GM19452 (cell line): ENCODE results near the gene B9D1.

Experiments
- ATAC-seq: cut with Tn5 transposase; IDR thresholded peaks from one replicate; pipeline ENCODE4 v1.9.1; 2021; ENCODE audit not compliant: unreplicated experiment

Gene B9D1

DNA sequence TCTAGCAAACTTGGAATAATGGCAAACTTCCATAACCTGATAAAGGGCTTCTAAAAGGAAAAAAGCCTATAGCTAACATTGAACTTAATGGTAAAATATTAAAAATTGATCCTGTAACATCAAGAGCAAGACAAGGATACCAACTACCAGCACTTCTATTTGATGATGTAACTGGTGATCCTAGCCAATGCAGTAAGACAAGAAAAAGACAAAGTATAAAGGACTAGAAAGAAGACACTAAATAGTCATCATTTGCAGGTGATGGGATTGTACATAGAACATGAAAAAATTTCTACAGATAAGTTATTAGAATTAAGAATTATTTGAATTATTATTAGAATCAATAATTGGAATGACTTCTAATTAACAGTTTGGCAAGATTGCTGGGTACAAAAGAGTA is 37.0 kb downstream of the B9D1 start:
- ATAC-seq, result no peak

GRCh38 chr17:19322861-19323260 is 39.7 kb downstream of the B9D1 start:
- ATAC-seq, result no peak

DNA sequence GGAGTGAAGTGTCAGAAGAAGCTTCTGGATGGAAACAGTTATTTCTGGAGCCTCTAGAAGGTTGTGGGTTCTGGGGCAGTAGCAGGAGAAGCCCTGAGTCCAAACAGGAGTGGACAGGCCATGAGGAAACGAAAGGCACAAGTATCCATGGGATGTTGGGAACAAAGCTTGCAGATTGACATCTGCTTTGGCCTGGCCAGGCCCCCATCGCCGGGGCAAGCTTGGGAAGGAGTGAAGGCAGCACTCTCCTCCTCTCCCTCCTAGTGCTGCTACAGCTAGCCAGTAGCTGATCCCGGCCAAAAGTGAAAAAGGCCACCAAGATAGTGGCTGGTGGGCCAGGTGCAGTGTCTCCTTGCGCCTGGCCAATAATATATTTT is 40.4 kb downstream of the B9D1 start:
- ATAC-seq, result no peak

- ATAC-seq, result no peak
These were observed 40.9 kb downstream of the B9D1 start for GRCh38 chr17:19321481-19322128.

DNA sequence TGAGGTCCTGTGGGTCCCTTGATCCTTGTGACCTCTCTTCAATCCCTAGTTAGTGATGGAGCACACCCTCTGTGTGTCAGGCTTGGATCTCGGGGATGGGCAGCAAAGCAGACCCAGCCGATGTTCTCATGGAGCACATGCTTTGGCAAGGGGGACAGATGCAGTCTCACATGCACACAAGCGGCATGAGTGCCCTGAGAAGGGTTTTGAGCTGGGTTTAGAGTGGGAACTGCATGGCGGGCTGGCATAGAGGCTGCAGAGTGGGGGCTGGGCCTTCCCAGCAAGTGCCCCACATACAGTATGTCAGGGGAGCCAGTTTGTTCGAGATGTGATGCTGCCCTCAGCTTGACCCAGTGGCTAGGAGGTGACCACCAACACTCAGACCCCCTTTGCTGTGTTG is 41.6 kb downstream of the B9D1 start:
- ATAC-seq, result no peak

DNA sequence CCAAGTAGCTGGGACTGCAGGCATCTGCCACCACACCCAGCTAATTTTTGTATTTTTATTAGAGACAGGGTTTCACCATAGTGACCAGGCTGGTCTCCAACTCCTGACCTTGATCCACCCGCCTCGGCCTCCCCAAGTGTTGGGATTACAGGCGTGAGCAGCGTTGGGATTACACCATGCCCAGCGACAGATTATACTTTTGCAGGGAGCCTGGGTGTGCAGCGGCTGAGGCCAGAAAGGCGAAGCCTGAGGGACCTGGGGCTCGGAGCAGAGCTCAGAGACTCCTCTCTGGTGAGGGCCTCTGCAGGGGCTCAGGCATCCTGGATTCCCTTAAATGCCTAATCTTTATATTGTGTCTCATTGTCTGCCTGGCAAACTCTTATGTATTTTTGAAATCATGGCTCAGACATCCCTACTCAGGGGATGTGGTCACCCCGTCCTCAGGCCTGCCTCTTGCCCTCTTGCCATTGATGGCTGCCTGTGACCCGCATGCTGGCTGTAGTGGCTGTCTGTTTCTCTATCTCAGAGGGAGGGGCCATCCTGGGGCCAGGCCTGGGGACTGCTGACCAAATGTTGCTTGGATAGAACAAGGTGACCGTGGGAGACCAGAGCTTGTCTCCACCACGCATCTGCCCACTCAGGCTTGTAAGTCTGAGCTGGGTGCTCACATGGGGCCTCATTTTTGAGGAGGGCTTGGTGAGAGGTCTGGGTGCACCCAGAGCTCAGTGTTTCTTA is 42.6 kb downstream of the B9D1 start:
- no peak for ATAC-seq

DNA sequence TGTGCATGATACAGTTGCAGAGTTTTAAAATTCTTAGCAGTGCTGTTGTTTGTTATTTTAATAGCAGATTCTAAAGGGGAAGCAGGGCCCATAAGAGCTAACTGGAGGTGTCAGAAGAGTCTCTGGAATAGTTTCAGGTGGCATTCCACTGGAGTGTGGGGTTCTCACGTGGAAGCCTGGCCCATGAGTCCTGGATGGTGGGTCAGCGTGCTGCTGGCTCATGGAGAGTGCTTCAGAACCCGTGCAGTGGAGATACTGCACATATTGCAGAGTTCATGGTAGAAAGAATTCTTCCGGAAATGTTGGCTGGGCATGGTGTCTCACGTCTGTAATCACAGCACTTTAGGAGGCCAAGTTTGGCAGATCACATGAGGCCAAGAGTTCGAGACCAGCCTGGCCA is 43.9 kb downstream of the B9D1 start:
- ATAC-seq, result no peak

DNA sequence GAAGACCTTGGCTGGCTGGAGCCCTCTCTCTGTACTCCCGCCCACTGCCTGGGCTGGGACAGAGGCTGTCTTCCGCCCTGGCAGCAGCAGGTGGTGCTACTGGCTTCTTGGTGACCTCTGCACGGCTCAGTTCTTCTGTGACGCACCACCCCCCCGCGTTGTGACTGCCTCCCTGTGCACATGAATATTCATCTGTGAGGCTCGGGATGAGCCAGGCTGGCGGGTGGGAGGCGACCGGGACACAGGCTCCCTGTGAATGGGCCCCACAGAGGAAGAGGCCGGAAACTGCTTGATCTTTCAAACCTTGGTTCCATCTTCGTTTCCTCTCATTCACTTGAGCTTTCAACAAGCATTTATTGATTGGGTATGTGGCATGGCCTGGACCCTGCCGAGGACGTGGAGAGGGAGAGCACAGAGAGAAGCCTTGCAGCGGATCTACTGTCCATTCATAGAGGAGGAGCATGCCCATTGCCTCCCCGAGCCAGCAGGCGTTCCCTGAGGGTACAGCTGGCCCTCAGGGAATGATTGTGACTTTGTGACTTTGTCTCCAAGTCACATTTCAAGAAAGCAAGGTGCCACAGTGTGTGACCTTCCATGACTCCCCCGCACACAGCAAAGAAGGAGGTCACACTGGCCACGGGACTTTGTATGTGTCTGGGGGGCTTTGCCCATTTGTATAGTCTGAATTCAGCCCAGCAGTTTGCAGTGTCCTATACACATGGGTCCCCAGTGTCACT is 45.0 kb downstream of the B9D1 start:
- ATAC-seq, result no peak

GRCh38 chr17:19316761-19317358 is 45.7 kb downstream of the B9D1 start:
- ATAC-seq, result no peak

GRCh38 chr17:19315104-19315503 is 47.4 kb downstream of the B9D1 start:
- ATAC-seq, result no peak

- no peak for ATAC-seq
These were observed 48.5 kb downstream of the B9D1 start for GRCh38 chr17:19313746-19314651.

GRCh38 chr17:19313066-19313745 is 49.3 kb downstream of the B9D1 start:
- no peak for ATAC-seq

DNA sequence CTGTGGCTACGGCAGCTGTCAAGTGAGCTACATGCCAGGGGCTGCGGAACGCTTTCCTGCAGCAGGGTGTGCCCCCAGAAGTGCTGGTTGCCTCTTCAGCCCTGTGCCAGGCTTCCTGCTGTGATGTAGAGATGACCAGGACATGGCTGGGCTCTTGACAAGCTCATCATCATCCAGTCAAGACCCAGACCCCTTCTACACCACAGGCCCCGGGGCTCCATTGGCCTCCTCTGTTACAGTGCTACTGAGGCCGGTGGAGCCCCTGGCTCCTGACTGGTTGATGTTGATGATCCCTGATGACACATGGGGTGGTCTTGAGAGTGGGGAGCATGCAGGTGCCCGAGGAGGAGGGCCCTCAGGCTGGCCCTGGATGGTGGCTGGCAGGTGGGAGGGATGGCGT is 50.1 kb downstream of the B9D1 start:
- ATAC-seq, result no peak

DNA sequence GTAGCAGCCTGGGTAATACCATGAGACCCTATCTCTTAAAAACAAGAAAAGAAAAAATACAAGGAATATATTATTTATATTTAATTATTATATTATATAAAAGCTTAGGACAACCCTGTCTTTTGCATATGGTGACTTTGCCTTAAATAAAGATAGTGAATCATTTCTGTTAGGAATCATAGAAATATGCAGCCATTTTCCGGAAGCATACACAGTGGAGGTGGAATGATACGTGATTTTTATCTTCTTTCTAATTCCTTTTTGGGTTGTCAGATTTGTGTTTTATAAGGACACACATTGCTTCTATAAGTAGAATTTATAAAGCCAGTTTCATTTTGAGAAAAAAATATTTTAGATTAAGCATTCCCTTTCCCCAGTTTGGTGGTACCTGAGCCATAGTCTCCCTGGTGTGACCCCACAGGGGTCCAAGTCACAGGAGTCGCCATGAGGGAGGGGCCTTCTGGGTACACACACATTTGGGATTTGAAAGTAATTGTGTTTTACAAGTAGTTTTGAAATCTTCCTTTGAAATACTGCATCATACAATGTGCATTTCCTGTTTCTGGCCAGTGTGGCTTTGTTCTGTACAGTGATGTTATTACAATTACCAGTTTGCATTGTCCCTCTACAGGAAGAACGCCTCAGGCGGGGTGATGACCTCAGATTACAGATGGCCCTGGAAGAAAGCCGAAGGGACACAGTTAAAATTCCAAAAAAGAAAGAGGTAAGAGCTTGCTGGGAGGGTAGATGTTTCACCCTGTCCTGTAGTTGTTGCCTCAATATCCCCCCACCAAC is 50.9 kb downstream of the B9D1 start:
- ATAC-seq, result no peak

DNA sequence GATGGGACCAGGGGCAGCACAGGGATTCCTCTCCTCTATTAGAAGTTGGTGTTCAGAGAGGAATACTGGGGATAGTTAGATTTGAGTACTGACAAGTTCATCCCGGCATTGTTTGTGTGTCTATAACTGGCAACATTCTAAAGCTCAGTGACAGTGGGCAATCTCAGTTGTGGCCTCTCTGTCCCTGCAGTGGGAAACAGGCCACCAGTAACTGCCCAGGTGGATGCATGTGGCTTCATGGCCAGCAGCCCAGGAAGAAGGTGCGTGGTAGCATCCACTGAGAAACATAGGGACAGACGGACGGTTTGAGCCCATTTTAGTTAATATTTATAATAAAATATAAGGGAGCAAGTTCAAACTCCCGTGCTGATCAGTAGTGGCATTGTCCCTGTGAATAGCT is 51.5 kb downstream of the B9D1 start:
- no peak for ATAC-seq

- no peak for ATAC-seq
These were observed 52.4 kb downstream of the B9D1 start for GRCh38 chr17:19310151-19310550.

DNA sequence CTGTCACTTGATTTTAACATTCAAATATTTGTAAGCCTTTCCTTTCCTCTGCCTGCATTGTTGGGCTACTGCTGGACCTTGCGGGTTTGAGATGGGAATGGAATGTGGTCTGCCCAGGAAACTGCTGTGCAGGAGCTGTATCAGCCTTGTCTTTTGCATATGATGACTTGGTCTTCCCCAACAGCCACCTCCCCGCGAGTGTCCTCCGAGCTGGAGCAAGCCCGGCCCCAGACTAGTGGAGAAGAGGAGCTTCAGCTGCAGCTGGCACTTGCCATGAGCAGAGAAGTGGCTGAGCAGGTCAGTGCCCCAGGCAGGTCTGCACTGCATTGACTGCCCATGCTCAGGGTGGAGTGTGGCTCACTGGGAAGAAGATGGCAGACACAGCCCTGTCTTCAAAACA is 52.8 kb downstream of the B9D1 start:
- no peak for ATAC-seq

GRCh38 chr17:19308398-19308797 is 54.1 kb downstream of the B9D1 start:
- no peak for ATAC-seq

GRCh38 chr17:19307521-19307920 is 55.0 kb downstream of the B9D1 start:
- no peak for ATAC-seq
